Non-pigmented ciliary epithelial cell (primary cell): Measurements from ENCODE around the gene MRPL36.

ENCODE experiments used
- DNase-seq: peaks from one replicate; pipeline ENCODE4 v3.0.0-alpha.2; 2010; ENCODE audit warnings: low read depth

The MRPL36 gene

GRCh38 chr5:1781726-1782384 lies 17.8 kb downstream of the MRPL36 start:
- no peak for DNase-seq

DNA sequence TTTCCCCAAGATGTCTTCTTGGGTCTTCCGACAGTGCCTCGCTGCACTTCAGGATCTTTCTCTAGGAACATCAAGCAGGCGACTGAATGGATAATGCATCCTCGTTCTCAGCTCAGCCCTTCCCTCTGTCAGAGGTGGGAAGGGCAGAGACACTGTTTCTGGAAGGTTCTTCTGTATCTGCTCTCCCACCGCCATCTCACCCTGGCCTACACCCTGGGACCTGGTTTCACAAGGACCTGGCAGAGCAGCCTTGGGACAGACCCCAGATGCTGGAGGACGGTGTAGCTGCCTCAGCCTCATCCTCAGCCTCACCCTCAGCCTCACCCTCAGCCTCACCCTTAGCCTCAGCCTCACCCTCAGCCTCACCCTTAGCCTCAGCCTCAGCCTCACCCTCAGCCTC lies 18.5 kb downstream of the MRPL36 start:
- DNase-seq = no peak

DNA sequence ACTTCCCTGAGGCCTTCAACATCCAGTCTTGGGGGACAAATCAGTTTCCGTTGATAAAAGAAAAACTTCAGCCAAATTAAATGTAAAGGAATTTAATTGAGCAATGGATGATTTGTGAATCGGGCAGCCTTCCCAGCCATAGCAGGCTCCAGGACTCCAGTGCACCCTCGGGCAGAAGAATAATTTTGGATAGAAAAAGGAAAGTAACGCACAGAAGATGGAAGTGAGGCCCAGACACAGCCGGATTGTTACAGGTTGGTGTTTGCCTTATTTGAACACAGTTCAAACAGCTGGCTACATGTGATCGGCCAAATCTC lies 19.1 kb downstream of the MRPL36 start:
- DNase-seq = no peak

- DNase-seq = no peak
Measured at GRCh38 chr5:1779782-1780613, 19.6 kb downstream of the MRPL36 start.

GRCh38 chr5:1779021-1779680 lies 20.5 kb downstream of the MRPL36 start:
- DNase-seq = no peak

DNA sequence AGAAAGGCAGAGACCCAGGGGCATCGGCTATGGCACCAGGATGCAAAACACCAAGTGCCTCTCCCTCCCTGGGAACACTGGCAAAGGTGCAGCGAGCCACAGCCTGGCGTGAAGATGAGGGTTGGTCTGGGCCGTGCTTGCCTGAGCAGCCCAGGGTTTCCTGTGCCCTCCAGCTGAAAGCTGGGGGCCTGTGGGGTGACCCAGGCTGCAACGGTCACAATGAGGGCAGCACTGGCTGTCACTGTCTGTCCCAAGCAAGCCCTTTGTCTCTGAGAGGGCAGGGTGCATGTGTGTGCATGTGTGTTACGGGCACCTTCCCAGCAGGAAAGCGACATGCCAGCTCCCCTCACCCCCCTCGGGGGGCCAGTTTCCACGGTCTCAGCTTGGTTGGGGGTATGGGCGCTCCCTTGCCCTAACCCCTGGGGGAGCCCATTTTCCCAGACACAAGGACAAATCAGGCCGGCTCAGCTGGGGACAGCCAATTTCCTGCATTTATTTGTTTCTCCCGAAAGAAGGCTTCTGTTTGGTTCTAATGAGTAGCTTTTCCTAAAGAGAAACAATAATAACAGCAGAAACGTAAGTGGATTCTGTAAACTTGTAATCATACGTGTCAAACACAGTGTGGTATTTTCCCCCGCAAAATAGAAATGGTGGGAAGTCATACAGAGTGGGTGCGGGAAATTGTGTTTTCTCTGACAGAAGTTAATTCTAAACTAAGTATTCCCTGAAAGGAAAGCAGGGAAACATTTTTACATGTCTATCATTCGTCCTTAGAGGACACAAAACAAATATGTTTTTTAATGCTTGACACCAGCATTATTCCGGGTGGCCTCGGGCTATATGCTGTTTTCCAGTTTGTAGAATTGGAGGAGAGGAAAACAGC lies 21.3 kb downstream of the MRPL36 start:
- no peak for DNase-seq

DNA sequence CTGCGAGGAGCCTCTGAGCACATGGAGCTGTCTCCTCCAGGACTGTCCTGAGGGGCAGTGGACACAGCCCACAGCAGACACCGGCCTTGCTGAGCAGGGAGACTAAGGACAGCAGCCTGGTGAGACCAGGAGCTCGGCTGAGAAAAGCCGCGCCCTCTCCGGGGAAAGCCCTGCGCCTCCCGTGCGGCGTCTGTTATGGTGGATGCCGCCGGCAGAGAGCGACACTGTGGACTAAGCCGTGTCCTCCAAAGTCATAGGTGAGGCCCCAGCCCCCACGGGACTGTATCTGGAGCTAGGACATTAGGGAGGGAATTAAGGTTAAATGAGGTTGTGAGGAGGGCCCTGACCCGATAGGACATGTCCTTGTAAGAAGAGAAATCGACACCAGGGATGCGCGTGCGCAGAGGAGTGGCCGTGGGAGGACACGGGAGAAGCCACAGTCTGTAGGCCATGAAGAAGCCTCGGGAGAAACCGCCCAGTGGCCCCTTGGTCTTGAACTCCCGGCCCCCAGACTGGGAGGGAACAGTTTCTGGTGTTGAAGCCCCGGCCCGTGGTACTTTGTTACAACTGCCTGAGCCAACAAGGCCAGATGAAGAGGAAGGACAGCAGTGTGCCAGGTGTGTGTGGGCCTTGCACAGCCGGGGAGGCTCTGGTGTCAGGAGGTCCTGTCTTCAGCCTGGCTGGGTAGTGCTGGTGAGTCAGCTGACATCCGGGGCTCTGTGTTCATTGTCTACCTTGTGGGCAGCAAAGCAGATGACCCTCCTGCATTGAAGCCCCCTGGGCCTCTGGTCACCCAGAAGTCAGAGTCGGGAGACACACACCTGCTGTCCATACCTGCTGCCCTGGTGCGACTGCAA lies 22.1 kb downstream of the MRPL36 start:
- DNase-seq = no peak

- no peak for DNase-seq
Measured at GRCh38 chr5:1776831-1777230, 22.8 kb downstream of the MRPL36 start.

- no peak for DNase-seq
Measured at GRCh38 chr5:1772634-1773033, 27.0 kb downstream of the MRPL36 start.

DNA sequence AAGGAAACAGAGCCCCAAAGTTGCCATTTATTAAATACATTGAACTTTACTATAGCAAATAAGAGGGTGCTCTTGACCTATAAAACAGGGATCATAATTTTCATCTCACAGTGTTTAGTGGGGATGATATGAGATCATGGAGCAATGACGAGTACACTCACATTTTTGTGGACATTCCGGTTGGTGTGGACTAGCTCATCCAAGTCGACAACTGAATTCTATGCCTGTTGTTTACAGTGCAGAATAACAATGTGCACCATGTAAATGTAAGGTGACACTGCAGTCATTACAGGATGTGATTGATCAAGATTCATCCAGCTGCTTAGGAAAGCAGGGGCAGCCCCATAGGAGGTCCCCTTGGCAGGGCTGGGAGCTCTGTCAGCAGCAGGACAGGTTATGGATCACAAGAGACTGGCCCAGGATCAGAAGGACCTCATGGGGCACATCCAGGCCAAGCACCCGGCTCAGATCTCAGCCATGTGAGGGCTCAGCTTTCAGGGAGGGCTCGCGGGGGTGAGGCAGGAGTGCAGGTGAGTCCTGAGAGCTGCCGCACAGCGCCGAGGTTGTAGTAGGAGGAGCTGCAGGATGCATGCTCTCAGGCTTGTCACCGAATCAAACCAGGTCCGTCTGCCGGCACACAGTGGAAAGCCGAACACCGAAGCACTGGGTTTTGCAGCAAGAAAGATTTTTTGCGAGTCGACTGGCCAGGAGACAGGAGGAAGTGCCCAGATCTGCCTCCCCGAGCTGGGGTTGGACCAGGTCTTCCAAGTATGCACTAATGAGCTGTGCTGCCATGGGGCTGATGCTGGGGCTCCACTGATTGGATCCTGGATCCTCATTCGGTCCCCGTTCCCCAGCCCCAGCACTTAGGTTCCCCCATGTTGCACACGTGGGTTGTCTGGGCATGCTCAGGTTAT lies 28.2 kb downstream of the MRPL36 start:
- no peak for DNase-seq

DNA sequence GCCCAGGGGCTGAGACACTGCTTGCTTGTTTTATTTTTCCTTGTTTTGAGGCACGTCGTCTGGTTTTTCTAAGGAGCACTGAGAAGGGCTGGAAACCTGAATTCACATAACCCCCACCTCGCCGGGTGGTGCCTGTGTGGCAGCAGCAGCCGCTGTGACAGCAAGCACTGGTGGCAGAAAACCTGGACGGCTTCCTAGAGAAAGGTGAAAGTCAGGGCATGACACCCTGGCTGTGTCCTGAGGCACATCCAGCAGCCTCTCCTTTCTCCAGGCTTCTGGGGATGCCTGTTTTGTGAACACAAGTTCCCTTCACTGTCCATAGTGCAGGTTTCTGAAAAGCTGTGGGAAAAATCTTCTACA lies 29.2 kb downstream of the MRPL36 start:
- DNase-seq = no peak

- DNase-seq = no peak
Measured at GRCh38 chr5:1769752-1770442, 29.7 kb downstream of the MRPL36 start.

DNA sequence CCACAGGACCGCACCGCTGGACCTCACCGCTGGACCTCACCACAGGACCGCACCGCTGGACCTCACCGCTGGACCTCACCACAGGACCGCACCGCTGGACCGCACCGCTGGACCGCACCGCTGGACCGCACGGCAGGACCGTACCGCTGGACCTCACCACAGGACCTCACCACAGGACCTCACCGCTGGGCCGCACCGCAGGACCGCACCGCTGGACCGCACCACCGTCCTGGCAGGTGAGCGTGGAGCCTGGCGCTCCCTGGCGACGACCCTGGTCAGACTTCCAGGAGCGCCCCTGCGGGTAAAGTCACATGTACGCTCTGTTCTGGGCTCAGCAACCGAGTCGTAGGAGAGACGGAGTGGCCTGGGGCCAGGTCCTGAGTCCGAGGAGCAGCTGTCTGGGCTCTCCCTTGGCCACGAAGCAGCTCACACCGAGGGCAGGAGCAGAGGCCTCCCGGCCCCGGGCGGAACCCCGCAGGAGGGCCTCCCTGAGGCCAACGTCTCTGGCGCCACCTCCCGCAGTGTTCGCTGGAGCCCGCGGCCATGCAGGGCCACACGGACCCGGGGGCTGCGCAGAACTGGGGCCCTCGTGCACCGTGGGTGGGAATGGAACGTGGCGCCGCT lies 30.5 kb downstream of the MRPL36 start:
- DNase-seq = no peak

- no peak for DNase-seq
Measured at GRCh38 chr5:1768283-1769000, 31.2 kb downstream of the MRPL36 start.

- DNase-seq = no peak
Measured at GRCh38 chr5:1767524-1768282, 31.9 kb downstream of the MRPL36 start.

- no peak for DNase-seq
Measured at GRCh38 chr5:1765880-1766235, 33.8 kb downstream of the MRPL36 start.

- DNase-seq = no peak
Measured at GRCh38 chr5:1765141-1765879, 34.3 kb downstream of the MRPL36 start.
